Nephron progenitor cell (in vitro differentiated cells): ENCODE results near the gene TLDC2.
"Not testable (repeated sequence)": the region's sequence is repeated elsewhere in the genome, so short reads cannot be mapped to it uniquely, and the experiment has no call there.

ENCODE experiments used
- DNase-seq: peaks from one replicate; pipeline ENCODE4 v3.0.0; 2021
- H3K27ac Mint-ChIP-seq: 2 replicates; pipeline ENCODE4 v1.8.0; 2021; ENCODE audit warnings: mild to moderate bottlenecking, moderate library complexity, mixed read lengths
- H3K27me3 Mint-ChIP-seq: 2 replicates; pipeline ENCODE4 v1.8.0; 2021; ENCODE audit warnings: mild to moderate bottlenecking, low read depth, mixed read lengths; ENCODE audit not compliant: poor library complexity
- H3K36me3 Mint-ChIP-seq: 2 replicates; pipeline ENCODE4 v1.8.0; 2021; ENCODE audit warnings: low read depth, mixed read lengths
- H3K4me1 Mint-ChIP-seq: 2 replicates; pipeline ENCODE4 v1.8.0; 2021; ENCODE audit warnings: mixed read lengths
- H3K4me3 Mint-ChIP-seq: 2 replicates; pipeline ENCODE4 v1.8.0; 2021; ENCODE audit warnings: mild to moderate bottlenecking, moderate library complexity, mixed read lengths
- H3K9me3 Mint-ChIP-seq: 2 replicates; pipeline ENCODE4 v1.8.0; 2021; ENCODE audit warnings: mild to moderate bottlenecking, moderate library complexity, mixed read lengths
- CTCF ChIP-seq: fragments of 200-600 bp; sonication (generic); IDR thresholded peaks from 2 replicates; pipeline ENCODE4 v1.5.0; 2021; ENCODE audit warnings: antibody characterized with exemption

TLDC2 gene

GRCh38 chr20:36832791-36833190 lies 43.1 kb upstream of the TLDC2 start:
- TF ChIP-seq CTCF = no peak
- Mint-ChIP-seq H3K36me3 (peaks cover 28% of the 10 kb centered on the region), H3K4me3 (no peak overlapping the region), H3K9me3 (no peaks in the 10 kb centered on the region), H3K27me3 (peaks cover 2% of the 10 kb centered on the region), H3K4me1 (peaks cover 59% of the 10 kb centered on the region), H3K27ac (peak overlapping the region; percentile 79)
- DNase-seq = no peak

DNA sequence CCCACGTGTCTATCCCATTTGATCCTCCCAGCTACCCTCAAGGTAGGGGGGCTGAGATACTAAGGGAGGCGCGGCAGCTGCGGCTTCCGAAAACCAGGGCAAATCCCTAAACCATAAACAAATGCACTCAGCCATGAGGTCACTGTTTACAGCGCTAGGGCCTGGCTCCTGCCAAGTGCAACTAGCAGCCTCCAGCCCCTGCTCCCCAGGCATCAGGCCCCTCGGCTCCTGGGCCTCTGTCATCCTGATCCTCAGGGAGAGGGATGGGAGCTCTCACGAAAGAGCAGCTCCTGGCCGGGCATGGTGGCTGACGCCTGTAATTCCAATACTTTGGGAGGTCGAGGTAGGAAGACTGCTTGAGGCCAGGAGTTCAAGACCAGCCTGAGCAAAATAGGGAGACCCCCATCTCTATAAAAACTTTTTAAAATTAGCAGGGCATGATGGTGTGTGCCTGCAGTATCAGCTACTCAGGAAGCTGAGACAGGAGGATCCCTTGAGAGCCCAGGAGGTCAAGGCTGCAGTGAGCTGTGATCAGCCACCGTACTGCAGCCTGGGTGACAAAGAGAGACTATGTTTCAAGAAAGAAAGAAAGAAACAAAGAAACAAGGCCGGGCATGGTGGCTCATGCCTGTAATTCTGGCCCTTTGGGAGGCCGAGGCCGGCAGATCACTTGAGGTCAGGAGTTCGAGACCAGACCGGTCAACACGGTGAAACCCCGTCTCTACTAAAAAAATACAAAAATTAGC lies 42.5 kb upstream of the TLDC2 start:
- Mint-ChIP-seq H3K4me3 (no peak overlapping the region), H3K27me3 (peaks cover 2% of the 10 kb centered on the region), H3K27ac (peak overlapping the region; percentile 89), H3K36me3 (peaks cover 29% of the 10 kb centered on the region), H3K4me1 (peaks cover 59% of the 10 kb centered on the region), H3K9me3 (no peaks in the 10 kb centered on the region)
- TF ChIP-seq CTCF = no peak
- DNase-seq = peak; percentile 17

GRCh38 chr20:36835025-36835424 lies 40.9 kb upstream of the TLDC2 start:
- no peak for TF ChIP-seq CTCF
- H3K27me3 Mint-ChIP-seq = peaks cover 5% of the 10 kb centered on the region
- no peak overlapping the region for H3K4me3 Mint-ChIP-seq
- H3K36me3 Mint-ChIP-seq = peaks cover 30% of the 10 kb centered on the region
- H3K27ac Mint-ChIP-seq = no peak overlapping the region
- H3K9me3 Mint-ChIP-seq = no peaks in the 10 kb centered on the region
- no peak for DNase-seq
- H3K4me1 Mint-ChIP-seq = peaks cover 59% of the 10 kb centered on the region

DNA sequence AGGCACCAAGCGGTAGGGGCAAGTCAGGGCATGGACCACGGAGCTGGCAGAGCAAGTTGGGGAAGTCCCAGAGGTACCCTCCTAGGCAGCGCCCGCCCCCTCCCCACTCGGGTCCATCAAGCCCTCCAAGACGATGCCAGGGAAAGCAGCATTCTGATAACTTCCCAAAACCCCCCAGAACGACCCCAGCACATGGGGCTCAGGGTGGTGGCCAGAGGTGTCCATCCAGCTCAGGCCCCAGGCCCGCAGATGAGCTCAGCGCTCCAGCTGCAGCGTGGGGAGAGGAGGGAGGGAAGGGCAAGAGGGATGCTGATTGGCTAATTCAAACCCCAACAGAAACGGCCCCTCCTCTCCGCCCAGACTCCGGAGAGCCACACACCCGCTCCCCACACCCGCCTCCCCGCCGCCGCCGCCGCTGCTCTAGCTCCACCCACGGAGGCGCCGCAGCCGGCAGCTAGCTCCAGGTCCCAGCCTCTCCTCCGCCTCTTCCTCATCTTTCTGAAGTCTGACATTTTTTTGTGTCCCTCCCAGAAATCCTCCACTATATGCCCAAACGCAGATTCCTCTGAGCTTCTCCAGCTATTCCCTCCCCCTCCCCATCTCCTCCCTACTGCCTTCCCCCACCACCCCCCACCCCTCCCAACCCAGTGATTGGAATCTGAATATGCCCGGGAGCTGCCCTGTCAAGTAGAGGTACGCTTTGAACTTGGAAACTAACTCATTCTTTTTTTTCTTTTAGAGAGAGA lies 40.3 kb upstream of the TLDC2 start:
- DNase-seq = peak; percentile 90
- TF ChIP-seq CTCF = no peak

GRCh38 chr20:36836591-36837269 lies 39.2 kb upstream of the TLDC2 start:
- no peak overlapping the region for H3K27ac Mint-ChIP-seq

More for the DNA sequence above, 40.3 kb upstream of the TLDC2 start:
- peaks cover 59% of the 10 kb centered on the region for H3K4me1 Mint-ChIP-seq
- H3K4me3 Mint-ChIP-seq = peak overlapping the region; percentile 68
- H3K27me3 Mint-ChIP-seq = peaks cover 5% of the 10 kb centered on the region
- no peaks in the 10 kb centered on the region for H3K9me3 Mint-ChIP-seq
- H3K36me3 Mint-ChIP-seq = peaks cover 30% of the 10 kb centered on the region
- peak overlapping the region; percentile 48 for H3K27ac Mint-ChIP-seq

GRCh38 chr20:36838376-36838775 lies 37.6 kb upstream of the TLDC2 start:
- H3K4me3 Mint-ChIP-seq, H3K27me3 Mint-ChIP-seq, H3K27ac Mint-ChIP-seq, H3K9me3 Mint-ChIP-seq, DNase-seq: not testable (repeated sequence)
- Mint-ChIP-seq H3K36me3 (peaks cover 34% of the 10 kb centered on the region), H3K4me1 (peaks cover 37% of the 10 kb centered on the region)

More at GRCh38 chr20:36836591-36837269, 39.2 kb upstream of the TLDC2 start:
- peak; percentile 27 for TF ChIP-seq CTCF
- H3K9me3 Mint-ChIP-seq = no peaks in the 10 kb centered on the region
- peaks cover 6% of the 10 kb centered on the region for H3K27me3 Mint-ChIP-seq
- peaks cover 34% of the 10 kb centered on the region for H3K36me3 Mint-ChIP-seq
- peak; percentile 61 for DNase-seq
- H3K4me3 Mint-ChIP-seq = no peak overlapping the region
- peaks cover 54% of the 10 kb centered on the region for H3K4me1 Mint-ChIP-seq
